K562 (cell line): ENCODE results near the gene WASHC4. TPM values are rescaled to one million over a fixed set of nuclear protein-coding genes. Genes with fewer than 3 reads are reported as not detected.

ENCODE experiments used
- ATAC-seq: fragments of 200-7000 bp; cut with Tn5 transposase; 3 replicates; pipeline ENCODE4 v1.9.1; 2020; ENCODE audit warnings: moderate library complexity
- BruUV-seq: library from RNA; stranded (reverse); fragments of 400-500 nt; replicated peaks from 2 replicates; lab custom pipeline; 2021; lab: Mats Ljungman, UMichigan
- CTCF ChIA-PET: fragments of 300-600 bp; formaldehyde crosslinking; extraction: SDS; loops from one replicate; lab custom pipeline; 2021; ENCODE audit warnings: low intra/inter-chr PET ratio; lab: Yijun Ruan, JAX
- POLR2A ChIA-PET: fragments of 300-600, 350-650 bp; sonication (Branson Sonifier 250); formaldehyde crosslinking; extraction: SDS; loops from one replicate; lab custom pipeline; 2021; ENCODE audit warnings: antibody characterized with exemption, inconsistent platforms; lab: Yijun Ruan, JAX
- DNase-seq, 4 experiments: peaks; one replicate each; pipeline versions ENCODE4 v3.0.0 to v3.0.0-alpha.2; 2011 to 2018; ENCODE audit warnings: low spot score in 3 of 4, mixed read lengths in 3 of 4; ENCODE audit errors: extremely low read depth in 1 of 4
- FAIRE-seq: peaks from 2 replicates; lab custom pipeline; 2011; peaks lifted over from hg19 to GRCh38; lab: Jason Lieb, UNC
- H2AFZ ChIP-seq: 2 replicates; pipeline ENCODE4 v1.6.0; 2011; ENCODE audit warnings: low read depth, low read length, control low read depth, inconsistent platforms
- H3K27ac ChIP-seq: fragments of 200-600 bp; 3 replicates; pipeline ENCODE4 v1.8.0; 2011; ENCODE audit warnings: low read depth, mild to moderate bottlenecking, control low read depth, inconsistent platforms, low read length, moderate library complexity, mixed read lengths; ENCODE audit errors: extremely low read depth
- H3K27me3 ChIP-seq, 2 experiments: fragments of 300-600 bp in 1 of 2; 2 replicates in 1 of 2; 3 replicates in 1 of 2; pipeline versions ENCODE4 v1.6.0 to v1.8.0; 2011; ENCODE audit warnings: inconsistent platforms in 2 of 2, low read length in 2 of 2, mild to moderate bottlenecking in 1 of 2, mixed read lengths in 1 of 2, moderate library complexity in 1 of 2; ENCODE audit not compliant: control insufficient read depth in 2 of 2, insufficient read depth in 2 of 2
- H3K36me3 ChIP-seq: fragments of 300-600 bp; 3 replicates; pipeline ENCODE4 v1.8.0; 2011; ENCODE audit warnings: mild to moderate bottlenecking, low read length, inconsistent platforms; ENCODE audit not compliant: control insufficient read depth, insufficient read depth
- H3K4me1 ChIP-seq, 2 experiments: fragments of 200-600 bp in 1 of 2; replicated peaks in 1 of 2; 2 replicates in 1 of 2; 3 replicates in 1 of 2; pipeline versions ENCODE4 v1.5.1 to v1.8.0; 2011; ENCODE audit warnings: inconsistent platforms in 2 of 2, low read length in 2 of 2, mild to moderate bottlenecking in 1 of 2, mixed read lengths in 1 of 2, moderate library complexity in 1 of 2; ENCODE audit not compliant: control insufficient read depth in 2 of 2, insufficient read depth in 2 of 2
- H3K4me2 ChIP-seq: 2 replicates; pipeline ENCODE4 v1.6.1; 2011; ENCODE audit warnings: low read length, control low read depth, inconsistent platforms, mixed read lengths; ENCODE audit not compliant: insufficient read depth
- H3K4me3 ChIP-seq: fragments of 200-600 bp; sonication (generic), shearing (Covaris generic); 2 replicates; pipeline ENCODE4 v1.5.1; 2016; ENCODE audit warnings: control low read depth, inconsistent platforms
- H3K79me2 ChIP-seq: fragments of 200-600 bp; 3 replicates; pipeline ENCODE4 v1.8.0; 2011; ENCODE audit warnings: low read length, inconsistent platforms; ENCODE audit not compliant: control insufficient read depth, insufficient read depth
- H3K9ac ChIP-seq, 2 experiments: 2 replicates each; pipeline versions ENCODE4 v1.6.0 to v1.6.1; 2011; ENCODE audit warnings: low read depth in 2 of 2, low read length in 2 of 2, control low read depth in 1 of 2, inconsistent platforms in 1 of 2, mild to moderate bottlenecking in 1 of 2, mixed read lengths in 1 of 2; ENCODE audit not compliant: insufficient read depth in 1 of 2
- H3K9me1 ChIP-seq: one replicate; pipeline ENCODE4 v1.6.0; 2011; ENCODE audit warnings: inconsistent platforms, mild to moderate bottlenecking, low read length, moderate library complexity; ENCODE audit not compliant: control insufficient read depth, insufficient read depth
- H3K9me3 ChIP-seq: replicated peaks from 2 replicates; pipeline ENCODE4 v1.5.1; 2011; ENCODE audit warnings: low read depth, low read length, inconsistent platforms; ENCODE audit not compliant: control insufficient read depth, insufficient read depth
- H4K20me1 ChIP-seq: replicated peaks from 2 replicates; pipeline ENCODE4 v1.6.1; 2011; ENCODE audit warnings: low read length, inconsistent platforms, mixed read lengths; ENCODE audit not compliant: control insufficient read depth, insufficient read depth
- MEIS2 ChIP-seq: fragments of 450-650 bp; IDR thresholded peaks from 2 replicates; pipeline ENCODE4 v1.6.1; 2014; ENCODE audit warnings: mild to moderate bottlenecking; ENCODE audit not compliant: partially characterized antibody
- NFXL1 ChIP-seq: fragments of 450-650 bp; formaldehyde crosslinking; IDR thresholded peaks from 2 replicates; pipeline ENCODE4 v1.4.0; 2021; ENCODE audit warnings: mild to moderate bottlenecking
- PHB ChIP-seq: fragments of 250-450 bp; sonication (Bioruptor Pico); IDR thresholded peaks from 2 replicates; pipeline ENCODE4 v1.5.0; 2021
- PRDM10 ChIP-seq: fragments of 450-650 bp; IDR thresholded peaks from 2 replicates; pipeline ENCODE4 v1.6.1; 2018; ENCODE audit not compliant: partially characterized antibody
- SMARCA4 ChIP-seq: fragments of 450-650 bp; IDR thresholded peaks from 2 replicates; pipeline ENCODE4 v1.6.1; 2016
- SP1 ChIP-seq: sonication (generic); formaldehyde crosslinking; IDR thresholded peaks from 2 replicates; pipeline ENCODE4 v1.8.1; 2022; ENCODE audit warnings: mild to moderate bottlenecking, missing genetic modification reagents
- ZNF511 ChIP-seq: sonication (generic); formaldehyde crosslinking; IDR thresholded peaks from 2 replicates; pipeline ENCODE4 v1.8.0; 2022; ENCODE audit warnings: mild to moderate bottlenecking, missing genetic modification reagents
- WGBS: fragments of 100-300 bp; shearing (Covaris generic); methylation state at CpG from one replicate; pipeline ENCODE4 v1.1.6; 2016; ENCODE audit warnings: low coverage, mixed read lengths; ENCODE audit not compliant: insufficient coverage; ENCODE audit errors: missing lambda C conversion rate; 5-methylcytosine and 5-hydroxymethylcytosine counted together
- in situ Hi-C: fragments of 300-500 bp; cut with MboI; formaldehyde crosslinking; loops from 4 replicates; pipeline ENCODE4 v1.15.0; 2018; ENCODE audit warnings: inconsistent platforms, mixed read lengths
- intact Hi-C: fragments of 100-400 bp; cut with micrococcal nuclease; formaldehyde crosslinking; loops from 2 replicates; pipeline ENCODE4 v1.14.2; 2022
- polyA plus RNA-seq, 8 experiments: library from polyadenylated mRNA; depleted of rRNA in 4 of 8; stranded (reverse) in 5 of 8; unstranded in 3 of 8; fragments of >200 nt; fragmentation: Nextera tagmentation in 2 of 8; fragmentation: Illumina TruSeq in 1 of 8; extraction: Ambion mirVana in 2 of 8; extraction: Trizol in 1 of 8; gene quantifications; 2 replicates each; pipeline versions ENCODE4 v1.2.1 to v1.2.3, GENCODE V29; 2011 to 2014; ENCODE audit warnings: inconsistent platforms in 1 of 8, missing spikeins in 1 of 8
- total RNA-seq, 7 experiments: library from RNA; depleted of rRNA in 6 of 7; stranded (reverse); fragments of >200 nt in 6 of 7; fragmentation: Illumina TruSeq in 2 of 7; extraction: Trizol in 2 of 7; gene quantifications; 2 replicates each; pipeline versions ENCODE4 v1.2.1 to v1.2.3, GENCODE V29; 2011 to 2021; ENCODE audit warnings: low replicate concordance in 1 of 7

WASHC4 gene
- total and polyA plus RNA-seq, 9 of the 15 experiments (the other 6 are each of a cell fraction or from before 2014, with no cell fraction given): 12.5 to 38.5 (median 21.3) TPM

- no peak for FAIRE-seq
- intact Hi-C loops (no loop called here), in situ Hi-C loops (no loop called here)
- no peak overlapping the region for H3K9ac ChIP-seq
- 57% methylated on average over 6 of the region's 6 CpGs for WGBS
- no peaks in the 10 kb centered on the region for H3K79me2 ChIP-seq
- no peaks in the 10 kb centered on the region for H3K27me3 ChIP-seq
- H3K36me3 ChIP-seq: peaks cover 5% of the 10 kb centered on the region; the same call in 2 of the 3 replicates
- no peak for DNase-seq
- no peak overlapping the region for H3K4me2 ChIP-seq
- no peaks in the 10 kb centered on the region for H3K9me3 ChIP-seq
- H2AFZ ChIP-seq: no peak overlapping the region
- no peak for TF ChIP-seq MEIS2
- no TSS peak for BruUV-seq
- no peak overlapping the region for H3K27ac ChIP-seq
- no peaks in the 10 kb centered on the region; the same call in 1 of the 2 replicates for H4K20me1 ChIP-seq
- H3K4me1 ChIP-seq: no peaks in the 10 kb centered on the region
- no peaks in the 10 kb centered on the region for H3K9me1 ChIP-seq
- ChIA-PET POLR2A (interaction anchor here (0.9 to 1.6 kb wide), 3 partner anchors 13 to 16 kb away, joined by 3 to 7 read pairs (median 7); no protein-coding TSS in a partner anchor), CTCF (no interaction called here)
- H3K4me3 ChIP-seq: no peak overlapping the region
- ATAC-seq: no peak
Measured at GRCh38 chr12:105204916-105205315, 97.4 kb downstream of the WASHC4 start.

- no peaks in the 10 kb centered on the region; the same call in 1 of the 2 replicates for H4K20me1 ChIP-seq
- no TSS peak for BruUV-seq
- ChIA-PET CTCF (no interaction called here), POLR2A (interaction anchor here (0.9 to 1.6 kb wide), 3 partner anchors 13 to 15 kb away, joined by 3 to 7 read pairs (median 7); no protein-coding TSS in a partner anchor)
- intact Hi-C loops: no loop called here
- no peak overlapping the region for H3K27ac ChIP-seq
- DNase-seq (no peak), FAIRE-seq (no peak), ATAC-seq (no peak)
- no peaks in the 10 kb centered on the region for H3K9me1 ChIP-seq
- no peaks in the 10 kb centered on the region for H3K9me3 ChIP-seq
- H3K4me1 ChIP-seq: no peaks in the 10 kb centered on the region
- peaks cover 5% of the 10 kb centered on the region; the same call in 2 of the 3 replicates for H3K36me3 ChIP-seq
- 57% methylated on average over 10 of the region's 10 CpGs for WGBS
- no peak overlapping the region for H3K4me2 ChIP-seq
- H2AFZ ChIP-seq: no peak overlapping the region
- in situ Hi-C loops: no loop called here
- H3K79me2 ChIP-seq: no peaks in the 10 kb centered on the region
- H3K27me3 ChIP-seq: no peaks in the 10 kb centered on the region
- H3K4me3 ChIP-seq: no peak overlapping the region
- H3K9ac ChIP-seq: no peak overlapping the region
- TF ChIP-seq PHB (no peak), ZNF511 (CRISPR knock-in tag) (no peak), SMARCA4 (no peak), PRDM10 (no peak), SP1 (CRISPR knock-in tag) (no peak), NFXL1 (CRISPR knock-in tag) (no peak)
Measured at GRCh38 chr12:105205322-105206048, 98.0 kb downstream of the WASHC4 start.
